ENCODE measurements around the gene FGD3.

GRCh38 chr9:92984976-92985375, 37.7 kb downstream of the FGD3 start:
- TF ChIP-seq CTCF (IDR thresholded peaks at IDR 0.05) (no peak), POLR2A (IDR thresholded peaks at IDR 0.05) (no peak), POLR2AphosphoS5 (IDR thresholded peaks at IDR 0.05; ENCODE audit: insufficient read depth in 1 of 2, low read depth in 1 of 2) (no peak)

Measured in vagina (tissue), 2 donors.